Stimulated activated CD4-positive, alpha-beta T cell treated with anti-CD3 and anti-CD28 coated beads, TNF-alpha, amount 100 ng/mL, for 1 hour (primary cell): Measurements from ENCODE around the gene CIDEB.

Source experiments
- DNase-seq, 3 donors: peaks; one replicate each; pipeline ENCODE4 v3.0.0-alpha.2; 2020; ENCODE audit warnings: low read depth in 3 of 3, low spot score in 1 of 3

The CIDEB gene

DNA sequence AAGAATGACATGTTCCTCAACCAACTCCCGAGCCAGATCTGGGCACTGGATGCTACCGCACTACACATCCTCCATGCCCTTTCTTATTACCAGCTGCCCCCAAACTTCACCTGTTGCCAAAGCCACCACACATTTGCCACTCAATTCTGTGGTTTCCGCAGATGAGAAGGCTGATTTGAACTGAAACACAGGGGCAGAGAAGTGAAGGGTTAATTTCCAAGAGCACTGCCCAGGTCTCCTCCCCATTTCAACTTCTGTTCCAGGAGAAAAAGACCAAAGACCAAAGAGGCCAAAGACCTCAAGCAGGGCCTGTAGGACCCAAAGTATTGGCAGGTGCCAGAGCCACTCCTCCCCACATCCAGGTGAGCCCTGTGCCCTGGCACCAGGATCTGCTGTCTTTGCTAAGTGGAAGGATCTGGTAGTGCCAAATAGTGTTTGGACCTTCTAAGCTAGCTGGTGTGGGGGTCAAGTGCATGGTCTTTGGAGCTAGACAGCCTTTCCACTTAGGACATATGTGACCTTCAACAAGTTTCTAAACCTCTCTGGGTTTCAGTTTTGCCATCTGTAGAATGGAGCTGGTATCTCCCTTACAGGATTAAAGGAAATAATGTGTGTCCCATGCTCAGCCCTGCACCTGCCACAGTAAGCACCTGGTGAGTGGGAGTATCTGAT is 16.2 kb downstream of the CIDEB start:
- DNase-seq, result no peak

DNA sequence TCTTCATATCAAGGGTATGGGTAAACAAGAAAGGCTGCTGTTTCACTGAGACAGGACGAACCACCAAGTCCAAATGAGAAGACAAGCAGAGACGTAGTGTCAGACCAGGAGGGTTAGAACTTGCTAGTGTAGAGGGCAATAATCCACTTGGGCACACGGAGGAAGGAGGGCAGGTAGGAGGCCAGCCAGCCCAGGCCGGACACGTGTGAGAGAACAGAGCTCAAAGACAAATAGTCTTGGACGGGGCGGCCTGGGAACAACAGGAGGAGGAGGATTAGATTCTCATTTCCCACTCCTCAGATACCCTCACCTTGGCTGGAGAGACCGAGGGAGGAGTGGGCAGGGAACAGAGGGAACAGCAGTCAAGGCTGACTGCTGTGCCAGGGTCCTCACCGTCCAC is 17.0 kb downstream of the CIDEB start:
- no peak for DNase-seq

DNA sequence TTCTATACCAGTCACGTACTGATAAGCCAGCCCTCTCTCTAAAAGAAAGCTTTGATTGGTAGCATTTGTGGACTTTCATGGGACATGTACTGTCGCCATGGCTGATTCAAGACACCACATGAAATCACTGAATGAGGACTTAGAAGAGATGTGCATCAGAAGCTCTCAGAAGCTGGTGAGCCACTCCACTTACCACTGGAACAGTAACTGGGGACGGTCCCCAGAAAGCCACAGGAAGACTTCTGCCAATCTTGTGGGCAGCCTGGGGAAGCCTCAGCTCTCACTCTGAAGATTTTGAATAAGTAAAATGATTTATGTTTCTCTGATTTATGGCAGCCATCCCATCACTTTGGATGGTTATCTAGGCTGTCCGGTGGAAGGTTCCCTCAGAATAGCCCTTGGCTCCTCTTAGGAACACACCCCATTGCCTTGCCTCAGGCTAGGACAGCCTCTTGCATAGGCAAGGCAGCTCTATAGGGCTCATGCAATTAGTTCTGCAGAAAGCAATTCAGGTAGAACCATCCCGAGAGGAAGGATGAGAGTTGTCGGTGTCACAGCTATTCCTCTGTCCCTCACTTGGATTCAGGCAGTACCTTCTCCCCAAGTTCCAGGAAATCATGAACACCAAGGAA is 18.0 kb downstream of the CIDEB start:
- no peak for DNase-seq

DNA sequence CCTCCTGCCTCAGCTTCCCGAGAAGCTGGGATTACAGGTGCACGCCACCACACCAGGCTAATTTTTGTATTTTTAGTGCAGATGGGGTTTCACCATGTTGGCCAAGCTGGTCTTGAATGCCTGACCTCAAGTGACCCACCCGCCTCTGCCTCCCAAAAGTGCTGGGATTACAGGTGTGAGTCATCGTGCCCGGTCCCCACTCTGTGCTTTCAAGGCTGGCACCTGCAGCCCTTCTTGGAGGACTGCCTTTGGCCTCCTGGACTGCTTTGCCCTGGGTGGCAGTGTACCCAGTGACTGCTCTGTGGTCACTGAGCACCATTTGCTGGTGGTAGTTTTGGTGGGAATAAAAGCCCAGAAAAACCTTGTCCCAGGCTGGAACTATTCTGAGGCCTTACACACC is 20.8 kb downstream of the CIDEB start:
- DNase-seq, result no peak

DNA sequence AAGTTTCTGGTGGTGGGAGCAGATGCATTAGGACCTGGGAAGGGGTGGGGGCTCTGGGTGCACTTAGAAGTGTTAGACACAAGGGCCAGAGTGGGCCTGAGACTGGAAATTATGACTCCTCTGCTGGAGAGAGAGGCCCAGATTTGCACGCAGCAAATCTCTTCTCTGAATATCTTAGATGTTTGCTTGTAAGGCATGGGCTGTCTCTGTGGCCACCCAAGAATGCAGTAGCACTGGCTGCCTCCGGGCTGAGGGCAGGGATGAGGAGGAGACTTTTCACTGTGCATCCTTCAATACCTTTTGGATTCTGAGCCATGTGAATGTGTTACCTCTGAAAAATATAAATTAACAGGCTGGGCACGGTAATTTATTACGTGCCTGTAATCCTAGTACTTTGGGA is 22.4 kb downstream of the CIDEB start:
- no peak for DNase-seq

DNA sequence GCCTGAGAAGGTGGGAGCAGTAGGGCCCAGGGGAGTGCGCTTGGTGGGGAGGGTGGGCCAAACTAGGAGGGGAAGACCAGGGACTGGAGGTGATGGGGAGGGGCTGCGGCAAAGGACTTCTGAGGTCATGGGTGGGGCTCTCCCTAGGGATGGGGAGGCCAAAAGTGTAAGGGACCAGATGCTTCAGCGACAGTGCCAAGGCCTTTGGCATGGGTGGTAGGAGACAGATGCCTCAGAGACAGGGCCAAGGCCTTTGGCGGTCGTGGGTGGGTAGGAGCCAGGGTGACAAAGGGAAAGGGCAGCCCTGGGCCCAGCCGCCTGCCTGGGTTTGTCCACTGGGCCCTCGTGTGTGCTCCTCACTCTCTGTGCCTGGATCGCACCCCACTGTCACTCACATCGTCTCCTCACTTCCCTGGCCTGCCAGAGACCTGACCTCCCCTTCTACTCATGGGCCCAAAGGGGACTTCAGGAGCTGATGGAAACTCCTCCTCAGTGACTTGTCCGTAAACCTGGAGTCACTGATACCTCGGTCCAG is 23.2 kb downstream of the CIDEB start:
- DNase-seq, result no peak

DNA sequence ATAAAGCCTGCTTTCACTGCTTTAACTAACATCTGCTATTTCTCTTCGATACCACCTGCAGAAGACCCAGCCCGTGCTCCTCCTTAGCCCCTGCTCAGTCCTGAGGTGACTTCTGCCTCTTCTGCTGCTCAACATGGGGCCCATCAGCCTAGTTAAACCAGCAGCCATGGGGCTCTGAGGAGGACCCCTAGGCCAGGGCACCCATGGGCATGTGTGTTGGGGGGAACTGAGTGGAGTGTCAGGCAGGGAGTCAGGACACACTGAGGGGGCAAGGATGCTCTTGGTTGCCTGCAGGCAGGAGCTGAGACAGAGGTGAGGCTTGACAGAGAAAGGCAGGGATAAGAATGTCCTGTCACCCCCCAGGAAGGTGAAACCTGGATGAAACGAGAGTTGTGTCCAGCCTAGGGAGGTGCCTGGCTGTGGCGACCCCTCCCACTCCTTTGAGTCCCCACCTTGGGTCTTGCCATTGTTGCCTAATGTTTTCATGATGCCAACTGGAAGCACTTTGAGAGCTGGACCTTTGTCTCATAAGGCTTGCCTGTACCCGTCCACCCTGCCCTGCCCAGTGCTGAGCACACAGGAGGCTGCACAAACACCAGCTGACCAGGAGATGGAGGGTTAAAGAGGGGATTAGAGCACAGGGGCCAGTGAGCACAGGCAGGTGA is 23.8 kb downstream of the CIDEB start:
- DNase-seq, result no peak

DNA sequence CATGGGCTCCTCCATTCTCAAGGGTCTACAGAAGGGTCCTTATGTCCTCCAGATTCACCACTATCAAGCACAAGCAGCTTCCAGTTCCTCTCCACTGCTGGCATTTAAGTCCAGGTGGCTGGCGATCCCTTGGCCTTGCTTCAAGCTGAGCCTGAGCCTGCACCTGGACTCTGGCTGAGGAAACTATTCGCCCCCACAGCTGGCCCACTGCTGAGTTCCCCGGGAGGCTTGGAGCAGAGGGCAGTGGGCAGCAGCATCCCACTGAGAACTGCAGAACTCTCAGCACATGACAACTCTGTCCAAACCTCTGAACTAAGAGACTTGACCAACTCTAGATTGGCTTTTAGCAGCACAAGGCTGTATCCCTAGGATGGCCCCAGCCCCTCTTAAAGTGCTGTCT is 25.0 kb downstream of the CIDEB start:
- DNase-seq, result no peak

DNA sequence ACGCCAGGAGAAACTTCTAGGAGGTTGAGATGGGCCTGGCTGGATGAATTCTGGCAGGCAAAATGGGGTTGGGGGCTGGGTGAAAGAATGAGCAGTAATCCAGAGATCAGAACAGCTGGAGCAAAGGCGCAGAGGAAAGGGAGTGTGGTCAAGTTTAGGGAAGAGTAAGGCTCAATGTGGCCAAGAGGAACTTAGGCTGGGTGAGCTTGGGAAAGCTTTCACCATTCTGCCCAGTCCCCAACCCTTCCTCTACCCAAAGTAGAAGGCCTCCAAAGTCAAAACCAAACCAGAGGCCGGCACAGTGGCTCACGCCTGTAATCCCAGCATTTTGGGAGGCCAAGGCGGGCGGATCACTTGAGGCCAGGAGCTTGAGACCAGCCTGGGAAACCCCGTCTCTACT is 26.1 kb downstream of the CIDEB start:
- DNase-seq, result no peak

DNA sequence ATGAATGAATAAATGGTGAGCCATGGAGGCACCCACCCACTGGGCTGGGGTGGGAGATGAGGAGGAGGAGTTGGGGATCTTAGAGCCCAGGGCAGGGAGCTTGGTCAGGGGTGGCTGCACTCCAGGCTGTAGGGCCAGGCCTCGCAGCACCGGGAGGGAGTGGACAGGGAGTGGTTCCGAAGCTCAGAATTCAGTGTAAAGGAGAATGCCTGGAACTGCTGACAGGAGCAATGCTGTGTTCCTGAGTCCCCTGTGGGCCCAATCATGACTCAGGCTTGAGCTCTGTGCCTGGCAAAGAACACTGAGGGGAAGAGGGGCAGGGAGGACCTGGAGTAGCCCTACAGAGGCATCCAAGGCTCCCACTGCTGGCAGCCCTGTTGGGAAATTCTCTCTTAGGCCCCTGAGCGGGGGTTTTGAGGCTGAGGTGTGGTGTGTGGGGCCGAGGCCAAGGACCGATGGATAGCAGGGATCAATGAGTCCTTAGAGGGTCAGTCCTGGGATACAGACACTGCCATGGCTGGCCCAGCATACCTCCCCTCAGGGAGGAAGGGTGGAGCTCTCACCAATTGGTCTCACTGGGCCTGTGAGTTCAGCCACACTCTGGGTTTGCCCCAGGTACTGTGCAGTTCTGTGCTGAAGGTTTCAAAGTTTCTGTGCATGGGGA is 26.8 kb downstream of the CIDEB start:
- no peak for DNase-seq

DNA sequence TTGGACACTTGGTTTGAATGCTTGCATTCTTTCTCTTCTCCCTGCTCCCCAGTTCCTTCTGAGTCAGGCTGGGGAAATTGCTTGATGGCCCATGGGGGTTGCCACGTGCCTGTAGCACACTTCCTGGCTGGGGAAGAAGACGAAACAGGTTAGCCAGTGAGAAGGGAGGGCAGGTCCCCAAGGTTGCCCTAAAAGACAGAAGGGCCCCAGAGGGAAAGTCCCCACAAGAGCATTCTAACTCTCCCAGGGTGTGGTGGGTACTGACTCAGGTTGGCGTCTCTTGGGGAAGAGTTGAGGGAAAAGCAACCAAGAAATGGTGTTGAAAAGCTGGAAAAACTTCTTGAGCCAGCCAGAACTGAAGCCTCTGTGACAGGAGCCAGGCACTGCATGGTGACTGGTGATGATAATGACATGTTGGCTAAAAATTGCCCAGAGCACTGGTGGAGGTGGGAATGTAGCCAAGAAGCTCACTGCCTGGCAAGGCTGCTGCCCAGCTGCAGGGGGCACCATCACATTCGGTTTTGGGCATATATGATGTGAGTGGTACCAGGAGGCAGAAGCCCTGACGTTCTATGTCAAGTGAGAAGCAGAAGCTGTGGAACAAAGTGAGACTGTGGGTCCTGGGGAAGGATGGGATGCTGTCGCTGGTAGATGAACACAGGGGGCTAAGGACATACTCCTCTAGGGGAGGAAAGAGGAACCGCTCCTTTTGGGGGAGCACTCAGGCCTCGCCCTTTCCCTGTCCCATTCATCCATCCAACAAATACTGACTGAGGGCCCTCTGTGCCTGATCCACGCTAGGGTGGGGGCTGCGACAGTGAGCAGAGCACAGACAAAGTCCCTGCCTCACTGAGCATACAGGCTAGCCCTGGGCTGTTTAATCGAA is 28.2 kb downstream of the CIDEB start:
- DNase-seq, result no peak

DNA sequence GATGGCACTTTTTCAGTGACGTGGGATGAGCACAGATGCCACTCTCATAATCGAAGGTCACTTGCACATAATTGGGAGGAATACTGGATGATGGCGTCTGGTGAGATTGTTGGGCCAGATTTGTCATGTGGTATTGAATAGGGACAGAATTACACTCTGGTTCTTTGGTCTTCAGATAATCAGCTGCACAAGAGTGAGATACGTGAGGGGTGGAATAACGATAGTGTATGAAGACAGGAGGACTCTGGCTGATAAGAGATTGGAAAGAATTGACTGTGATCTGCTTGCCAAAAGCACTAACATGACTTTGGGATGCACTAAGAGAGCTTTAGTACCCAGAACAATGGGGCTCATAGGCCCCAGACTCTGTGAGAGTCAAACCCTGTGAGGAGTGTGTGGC is 29.4 kb downstream of the CIDEB start:
- no peak for DNase-seq

DNA sequence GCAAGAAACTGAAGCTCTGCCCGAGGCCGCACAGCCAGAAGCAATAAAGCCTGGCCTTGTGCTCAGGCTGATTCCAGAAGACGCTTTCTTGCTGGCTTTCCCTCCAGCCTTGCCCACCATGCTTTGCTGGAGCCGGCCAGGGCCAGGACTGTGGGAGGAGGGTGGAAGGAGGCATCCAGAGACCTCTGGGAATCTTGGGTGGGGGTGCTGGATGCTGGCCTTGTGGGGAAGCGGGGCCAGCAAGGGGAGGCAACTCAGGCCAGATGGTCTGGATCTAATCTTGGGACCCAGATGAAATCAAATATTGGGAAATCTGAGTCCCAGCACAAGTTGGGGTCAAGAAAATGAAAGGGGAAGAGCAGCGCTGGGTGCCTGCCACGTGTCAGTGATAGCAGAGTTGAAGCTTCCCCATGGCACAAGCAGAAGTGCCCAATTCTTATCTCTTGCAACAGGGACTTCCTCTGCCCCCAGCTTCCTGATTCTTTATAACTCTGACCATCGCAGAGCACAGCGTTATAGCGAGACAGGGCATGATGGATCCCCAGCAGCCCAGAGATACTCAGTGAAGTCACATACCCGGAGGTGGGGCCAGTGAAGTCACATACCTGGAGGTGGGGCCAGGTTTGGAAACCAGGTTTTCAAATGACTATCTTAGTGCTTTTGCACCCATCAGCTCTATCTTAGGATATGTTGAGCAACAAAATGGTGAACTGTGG is 30.0 kb downstream of the CIDEB start:
- no peak for DNase-seq

DNA sequence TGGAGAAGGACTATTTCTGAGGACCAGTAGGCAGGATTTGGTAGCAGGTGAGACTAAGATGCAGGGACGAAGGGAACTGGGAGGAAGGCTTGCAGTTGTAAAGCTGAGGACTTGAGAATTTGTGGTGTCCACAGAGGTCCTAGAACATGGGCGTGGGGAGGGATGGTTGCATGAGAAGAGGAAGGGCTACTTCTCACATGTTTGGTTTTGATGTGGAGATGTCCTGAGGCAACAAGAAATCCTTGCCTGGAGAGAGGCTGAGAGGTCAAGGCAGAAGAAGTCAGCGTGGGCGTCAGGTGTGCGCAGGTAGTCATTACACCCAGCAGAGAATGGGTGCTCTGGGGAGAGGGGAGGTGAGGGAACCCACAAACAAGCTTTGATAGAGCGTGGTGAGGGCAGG is 30.7 kb downstream of the CIDEB start:
- DNase-seq, result no peak

DNA sequence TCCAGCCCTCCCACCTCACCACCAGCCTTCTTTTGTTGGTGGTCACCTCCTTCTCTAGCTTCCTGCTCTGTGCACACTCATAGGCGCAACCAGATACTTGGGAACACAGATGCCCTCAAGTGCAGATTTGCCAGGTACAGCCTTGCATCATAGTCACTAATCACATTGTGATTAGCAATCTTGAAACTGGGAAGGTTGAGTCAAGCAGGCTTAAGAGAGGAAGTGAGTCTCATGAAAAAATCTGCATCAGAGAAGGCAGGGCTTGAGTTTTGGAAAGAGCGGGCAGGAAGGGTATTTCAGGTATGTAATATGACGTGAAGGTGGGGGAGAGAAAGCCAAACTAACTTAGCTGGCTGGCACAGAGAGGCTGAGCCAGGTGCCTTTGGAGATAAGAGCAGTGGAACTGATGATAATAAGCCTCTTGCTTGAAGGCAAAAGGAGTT is 33.7 kb downstream of the CIDEB start:
- peak in 1 of 3 donors; percentile 11 for DNase-seq

DNA sequence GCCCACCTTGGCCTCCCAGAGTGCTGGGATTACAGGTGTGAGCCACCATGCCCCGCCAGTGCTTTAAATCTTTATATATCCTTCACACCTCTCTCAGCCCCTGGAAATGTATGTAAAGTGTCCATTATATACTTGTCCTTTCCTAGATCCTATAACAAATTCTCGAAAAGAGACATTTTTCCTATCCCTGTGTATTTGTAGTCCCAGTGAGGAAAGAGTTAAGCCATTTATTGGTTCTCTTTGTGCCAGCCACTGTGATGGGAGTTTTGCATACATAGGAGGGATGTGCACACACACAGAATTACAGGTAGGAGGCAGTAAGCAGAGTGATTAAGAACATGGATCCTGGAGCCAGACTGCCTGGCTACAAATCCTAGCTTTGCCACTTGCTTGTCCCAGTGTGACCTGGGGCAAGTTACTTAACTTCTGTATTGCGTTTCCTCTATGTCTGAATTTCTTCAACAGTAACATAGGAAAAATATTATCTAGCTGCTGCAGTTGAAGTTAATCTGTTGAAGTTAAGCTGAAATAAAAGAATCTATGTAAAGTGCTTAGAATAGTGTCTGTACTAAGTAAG is 34.3 kb downstream of the CIDEB start:
- no peak for DNase-seq

DNA sequence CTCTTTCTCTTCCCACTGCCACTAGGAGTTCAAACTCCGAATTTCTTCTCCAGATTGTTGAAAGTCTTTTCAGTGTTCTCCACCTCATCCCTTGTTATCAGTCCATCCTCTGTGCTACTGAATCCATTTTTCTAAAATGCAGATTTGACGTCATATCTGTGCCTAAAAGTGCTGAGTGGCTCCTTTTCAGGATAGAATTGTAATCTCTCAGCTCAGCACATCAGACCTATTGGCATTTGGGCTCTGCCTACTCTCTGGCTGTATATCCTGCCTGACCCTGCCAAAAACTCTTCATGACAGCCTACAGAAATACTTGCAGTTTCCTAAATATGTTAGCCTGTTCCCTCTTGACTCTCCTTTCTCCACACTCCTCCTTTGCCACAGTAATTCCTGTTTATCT is 35.3 kb downstream of the CIDEB start:
- no peak for DNase-seq

DNA sequence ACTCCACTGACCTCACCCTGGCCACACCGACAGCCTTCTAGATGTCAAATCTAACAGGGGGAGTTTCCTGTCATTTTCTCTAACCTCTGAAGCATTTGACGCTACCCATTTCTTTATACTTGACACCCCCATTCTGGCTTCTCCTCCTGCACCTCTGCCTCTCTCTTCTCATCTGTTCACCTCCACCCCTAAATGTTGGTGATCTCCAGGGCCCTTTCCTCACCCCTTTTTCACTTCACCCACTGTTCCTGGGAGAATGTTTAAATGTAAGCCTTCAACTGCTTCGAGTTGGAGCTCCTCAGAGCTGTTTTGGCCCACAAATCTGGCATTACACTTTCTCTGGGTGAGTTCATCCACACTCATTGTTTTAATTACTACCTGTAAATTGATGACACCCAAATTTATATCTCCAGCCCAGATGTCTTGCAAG is 35.9 kb downstream of the CIDEB start:
- DNase-seq, result no peak

DNA sequence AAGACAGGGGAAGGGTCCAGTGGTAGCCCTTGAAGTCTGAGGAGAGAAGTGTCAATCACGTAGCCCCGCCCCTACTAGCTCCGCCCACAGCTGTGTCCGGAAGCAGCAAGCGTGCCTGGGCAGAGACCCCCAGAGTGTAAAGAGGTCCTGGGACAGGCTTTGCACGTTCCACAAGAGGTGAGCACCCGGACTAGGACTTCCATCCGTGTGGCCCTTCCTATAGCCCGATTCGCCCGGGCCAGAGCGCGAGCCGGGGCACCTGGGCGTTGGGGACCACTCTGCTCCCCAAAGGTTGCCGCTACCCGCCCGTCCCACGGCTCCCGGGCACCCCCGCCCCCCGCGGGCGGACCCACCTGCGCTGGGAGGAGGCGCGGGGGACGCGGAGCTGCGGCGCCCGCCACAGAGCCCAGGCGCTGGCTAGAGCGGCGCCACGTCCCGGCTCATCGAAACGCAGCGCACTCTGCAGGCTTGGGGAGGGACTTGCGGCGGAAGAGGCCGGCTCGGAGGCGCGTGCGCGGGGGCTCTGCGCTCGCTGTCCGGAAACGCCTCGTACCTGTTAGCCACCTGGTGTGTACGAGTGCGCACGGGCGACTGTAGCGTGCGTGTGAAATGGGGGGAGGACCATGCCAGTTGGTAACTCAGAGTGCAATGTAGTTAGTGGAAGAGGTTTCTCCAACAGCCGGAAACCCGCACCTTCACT is 36.5 kb downstream of the CIDEB start, which contains the start of gene RABGGTA:
TSS of gene RABGGTA (minus strand) at position 464 of the 700 bp plus-strand sequence. CDS start 482 bp downstream, outside the sequence.
- peak; percentile 79 to 86 (median 83) for DNase-seq
